GM18519 (cell line): ENCODE results near the gene GLYATL3.
"Not testable (repeated sequence)": the region's sequence is repeated elsewhere in the genome, so short reads cannot be mapped to it uniquely, and the experiment has no call there.

Experiments used
- ATAC-seq: cut with Tn5 transposase; IDR thresholded peaks from one replicate; pipeline ENCODE4 v1.9.1; 2021; ENCODE audit warnings: mild to moderate bottlenecking, moderate library complexity; ENCODE audit not compliant: unreplicated experiment, low FRiP score

GLYATL3 gene

GRCh38 chr6:49499623-49500022 is at the start of gene GLYATL3:
TSS of gene GLYATL3 (plus strand) at chr6:49499923. CDS start at chr6:49511991, 12,068 bp downstream.
- ATAC-seq = no peak

- no peak for ATAC-seq
Observed at GRCh38 chr6:49453221-49453620, 46.5 kb upstream of the GLYATL3 start.

DNA sequence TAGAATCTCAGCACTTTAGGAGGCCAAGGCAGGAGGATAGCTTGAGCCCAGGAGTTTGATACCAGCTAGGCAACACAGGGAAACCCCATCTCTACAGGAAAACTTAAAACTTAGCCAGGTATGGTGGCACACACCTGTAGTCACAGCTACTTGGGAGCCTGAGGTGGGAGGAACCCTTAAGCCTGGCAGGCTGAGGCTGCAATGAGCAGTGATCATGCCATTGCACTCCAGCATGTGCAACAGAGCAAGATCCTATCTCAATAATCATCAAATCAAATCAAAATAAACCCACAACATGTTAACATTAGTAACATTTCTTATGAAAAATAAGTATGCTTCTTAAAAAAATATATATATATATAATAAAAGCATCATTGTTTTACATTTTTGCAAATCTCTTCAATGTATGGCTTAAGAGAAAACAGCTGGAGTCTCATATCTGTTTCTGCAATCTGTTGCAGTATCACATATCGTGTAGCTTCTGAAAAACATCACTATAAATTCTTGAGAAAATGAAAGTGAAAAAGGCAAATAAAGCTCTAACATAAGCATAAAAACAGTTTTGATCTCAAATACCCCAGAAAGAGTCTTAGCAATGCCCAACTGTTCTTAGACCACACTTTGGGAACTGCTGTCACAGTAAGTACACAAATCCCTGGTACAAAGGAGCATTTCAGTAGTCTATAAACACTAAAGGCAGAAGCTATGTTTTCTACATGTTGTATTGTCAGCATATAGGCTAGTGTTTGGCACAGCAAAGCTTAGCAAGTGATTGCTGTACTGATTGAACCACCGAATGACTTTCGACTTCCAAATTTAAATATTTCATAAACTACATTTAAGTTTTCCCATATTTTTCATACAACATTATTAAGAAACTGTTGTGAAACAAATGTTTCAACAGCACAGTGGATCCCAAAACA is 44.7 kb upstream of the GLYATL3 start:
- peak; percentile 46 for ATAC-seq

GRCh38 chr6:49457771-49458170 is 42.0 kb upstream of the GLYATL3 start:
- ATAC-seq = no peak

- no peak for ATAC-seq
Observed at GRCh38 chr6:49462071-49462470, 37.7 kb upstream of the GLYATL3 start.

DNA sequence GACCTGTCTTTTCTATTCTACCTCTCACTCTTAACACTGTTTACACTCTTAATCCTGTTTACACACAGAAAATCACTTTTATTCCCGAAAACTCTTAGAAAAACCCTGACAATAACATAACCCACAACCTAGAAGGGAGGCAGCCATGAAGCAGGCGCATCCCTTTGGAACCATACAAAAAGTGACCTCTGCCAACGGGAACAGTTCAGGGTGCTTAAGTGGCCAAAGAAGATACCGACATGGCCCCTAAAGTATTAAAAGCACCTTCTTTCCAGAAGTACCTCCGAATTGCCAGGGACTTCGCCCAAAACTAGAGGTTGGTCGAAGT is 37.2 kb upstream of the GLYATL3 start:
- ATAC-seq = peak; percentile 1

DNA sequence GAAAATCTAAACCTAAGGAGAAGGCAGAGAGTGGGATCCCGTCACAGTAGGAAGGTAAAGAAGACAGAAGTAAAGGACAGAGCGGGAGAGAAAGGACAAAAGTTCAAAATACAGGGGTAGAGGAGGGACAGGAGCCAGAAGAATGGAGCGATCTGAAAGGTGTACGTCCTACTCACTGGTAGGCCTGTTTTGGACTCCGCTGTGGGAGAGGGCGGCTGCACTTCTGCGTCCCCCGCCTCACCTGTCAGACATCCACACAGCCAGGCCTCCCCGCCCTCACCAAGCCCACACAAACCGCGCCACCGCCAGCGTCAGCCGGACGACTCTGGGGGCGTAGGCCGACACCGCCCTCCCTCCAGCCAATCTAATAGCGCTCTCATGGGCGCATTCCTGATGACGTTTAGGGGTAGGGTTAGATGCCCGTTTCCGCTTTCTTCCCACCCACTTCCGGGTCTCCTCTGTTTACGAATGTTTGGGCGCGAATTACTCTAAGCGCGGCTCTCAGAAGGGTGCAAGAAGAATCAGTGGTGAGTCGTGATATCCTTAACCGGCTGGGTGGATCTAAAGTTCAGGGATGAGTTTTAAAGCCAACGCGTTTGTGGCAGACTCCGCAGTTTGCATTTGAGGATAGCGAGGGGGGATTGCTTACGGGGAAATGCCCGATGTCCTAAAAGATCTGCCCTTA is 36.7 kb upstream of the GLYATL3 start, which contains the start of the genes CENPQ and MMUT:
Gene CENPQ, plus strand, starts transcription at position 444 of the 685 bp plus-strand sequence. CDS start 6,807 bp downstream, outside the sequence.
Gene MMUT, minus strand, starts transcription at position 327 of the 685 bp plus-strand sequence. CDS start 3,787 bp downstream, outside the sequence.
- ATAC-seq = peak; percentile 94

GRCh38 chr6:49463612-49463967 is 36.1 kb upstream of the GLYATL3 start:
- ATAC-seq = no peak

DNA sequence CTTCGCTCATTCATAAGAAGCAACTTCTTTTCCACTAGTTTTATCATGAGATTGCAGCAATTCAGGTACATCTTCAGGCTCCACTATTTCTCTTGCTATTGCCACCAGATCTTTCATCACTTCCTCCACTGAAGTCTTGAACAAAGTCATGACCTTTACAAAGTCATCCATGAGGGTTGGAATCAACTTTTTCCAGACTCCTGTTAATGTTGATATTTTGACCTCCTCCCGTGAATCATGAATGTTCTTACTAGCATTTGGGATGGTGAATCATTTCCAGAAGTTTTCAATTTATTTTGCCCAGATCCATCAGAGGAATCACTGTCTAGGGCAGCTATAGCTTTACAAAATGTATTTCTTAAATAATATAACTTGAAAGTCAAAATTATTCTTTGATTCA is 35.0 kb upstream of the GLYATL3 start:
- ATAC-seq = no peak

GRCh38 chr6:49468042-49468441 is 31.7 kb upstream of the GLYATL3 start:
- no peak for ATAC-seq

GRCh38 chr6:49476564-49476963 is 23.2 kb upstream of the GLYATL3 start:
- ATAC-seq = not testable (repeated sequence)

DNA sequence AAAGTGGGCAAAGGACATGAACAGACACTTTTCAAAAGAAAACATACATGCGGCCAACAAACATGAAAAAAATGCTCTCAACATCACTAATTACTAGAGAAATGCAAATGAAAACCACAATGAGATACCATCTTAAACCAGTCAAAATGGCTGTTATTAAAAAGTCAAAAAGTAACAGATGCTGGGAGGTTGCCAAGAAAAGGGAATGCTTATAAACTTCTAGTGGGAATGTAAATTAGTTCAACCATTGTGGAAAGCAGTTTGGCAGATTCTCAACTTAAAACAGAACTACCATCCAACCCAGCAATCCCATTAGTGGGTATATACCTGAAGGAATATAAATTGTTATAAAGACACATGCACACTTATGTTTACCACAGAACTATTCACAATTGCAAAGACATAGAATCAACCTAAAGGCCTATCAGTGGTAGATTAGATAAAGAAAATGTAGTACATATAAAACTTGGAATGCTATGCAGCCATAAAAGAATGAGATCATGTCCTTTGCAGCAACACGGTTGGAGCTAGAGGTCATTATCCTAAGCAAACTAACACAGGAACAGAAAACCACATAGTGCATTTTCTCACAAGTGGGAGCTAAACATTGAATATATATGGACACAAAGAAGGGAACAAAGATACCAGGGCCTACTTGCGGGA is 20.3 kb upstream of the GLYATL3 start:
- no peak for ATAC-seq

GRCh38 chr6:49481846-49482245 is 17.9 kb upstream of the GLYATL3 start:
- not testable (repeated sequence) for ATAC-seq

GRCh38 chr6:49483380-49483779 is 16.3 kb upstream of the GLYATL3 start:
- ATAC-seq = not testable (repeated sequence)

- ATAC-seq = no peak
Observed at GRCh38 chr6:49490633-49491032, 9.1 kb upstream of the GLYATL3 start.

- no peak for ATAC-seq
Observed at GRCh38 chr6:49497304-49497703, 2.4 kb upstream of the GLYATL3 start.

DNA sequence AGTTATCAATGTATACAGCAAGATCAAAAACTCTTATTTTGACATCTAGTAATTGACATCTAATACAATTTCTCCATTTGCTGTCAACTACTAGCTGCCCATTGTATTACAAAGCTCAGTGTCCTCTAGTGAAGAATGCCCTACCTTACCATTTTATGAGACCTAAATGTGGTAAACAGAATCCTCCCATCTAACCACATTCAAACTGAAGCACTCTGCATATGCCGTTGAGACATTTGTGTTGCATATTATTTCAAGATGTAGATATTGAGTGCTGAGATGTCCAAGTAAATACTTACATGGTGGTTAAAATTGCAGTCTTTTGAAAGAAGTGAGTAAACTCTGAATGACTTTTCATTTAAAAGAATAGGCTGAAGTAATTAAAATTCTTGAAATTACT is 597 bp upstream of the GLYATL3 start:
- ATAC-seq = no peak

DNA sequence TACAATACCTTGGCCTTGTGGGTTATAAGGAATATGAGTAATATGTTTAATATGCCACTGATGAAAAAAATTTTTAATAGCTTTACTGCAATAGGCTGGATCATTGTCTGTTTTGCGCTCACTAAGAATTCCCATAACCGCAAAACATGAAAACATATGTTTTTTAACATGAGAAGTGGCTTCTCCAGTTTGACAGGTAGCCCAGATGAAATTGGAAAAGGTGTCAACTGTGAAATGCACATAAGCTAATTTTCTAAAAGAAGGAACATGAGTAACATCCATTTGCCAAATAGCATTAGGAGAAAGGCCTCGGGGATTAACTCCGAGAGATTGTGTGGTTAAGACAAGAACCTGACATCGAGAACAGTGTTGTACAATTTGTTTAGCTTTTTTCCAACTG is 4.9 kb downstream of the GLYATL3 start:
- no peak for ATAC-seq

GRCh38 chr6:49506569-49507111 is 6.9 kb downstream of the GLYATL3 start:
- no peak for ATAC-seq

DNA sequence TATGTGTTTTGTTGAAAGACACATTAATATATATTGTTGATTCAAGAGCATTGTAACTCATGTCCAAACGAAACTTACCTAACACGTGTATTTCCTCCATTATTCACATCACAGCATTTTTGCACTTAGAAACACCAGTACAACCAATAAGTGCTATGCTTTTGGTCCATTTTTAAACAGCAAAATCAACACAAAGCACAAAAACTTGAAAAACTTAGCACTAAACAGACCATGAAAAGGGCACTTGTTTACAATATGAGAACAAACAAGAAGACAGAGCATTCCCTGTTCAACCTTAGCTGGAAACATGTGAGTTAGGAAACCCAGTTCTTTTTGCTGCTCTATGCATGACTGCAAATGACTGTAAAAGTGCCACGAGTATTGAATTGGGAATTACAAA is 9.6 kb downstream of the GLYATL3 start:
- no peak for ATAC-seq
